Lung (tissue), 12 donors: ENCODE results near the gene CDK3. TPM values are rescaled to one million over a fixed set of nuclear protein-coding genes. Genes with fewer than 3 reads are reported as not detected.

Source experiments
- ATAC-seq: fragments of 200-7000 bp; cut with Tn5 transposase; one replicate; pipeline ENCODE4 v1.9.1; 2020; ENCODE audit warnings: moderate number of reproducible peaks; ENCODE audit not compliant: insufficient read depth, low FRiP score
- DNase-seq, 3 donors: peaks; one replicate each; pipeline ENCODE4 v3.0.0-alpha.2; 2013 to 2017
- H3K27ac ChIP-seq, 2 donors: one replicate each; pipeline ENCODE4 v1.5.1; 2013; ENCODE audit warnings: mild to moderate bottlenecking in 2 of 2, moderate library complexity in 2 of 2, control low read depth in 1 of 2, inconsistent platforms in 1 of 2, low read depth in 1 of 2, low read length in 1 of 2
- H3K27me3 ChIP-seq, 3 donors: one replicate each; pipeline ENCODE4 v1.5.1; 2013; ENCODE audit warnings: low read length in 2 of 3; ENCODE audit not compliant: control insufficient read depth in 3 of 3, insufficient read depth in 3 of 3
- H3K36me3 ChIP-seq, 4 donors: one replicate each; pipeline ENCODE4 v1.5.1; 2013; ENCODE audit warnings: low read length in 4 of 4, mild to moderate bottlenecking in 1 of 4, moderate library complexity in 1 of 4; ENCODE audit not compliant: control insufficient read depth in 4 of 4, insufficient read depth in 4 of 4
- H3K4me1 ChIP-seq, 5 donors: one replicate each; pipeline ENCODE4 v1.5.1; 2013; ENCODE audit warnings: low read length in 5 of 5, mild to moderate bottlenecking in 2 of 5, moderate library complexity in 1 of 5; ENCODE audit not compliant: control insufficient read depth in 5 of 5, insufficient read depth in 5 of 5
- H3K4me3 ChIP-seq: one replicate; pipeline ENCODE4 v1.5.1; 2013; ENCODE audit warnings: mild to moderate bottlenecking, control low read depth, moderate library complexity
- H3K9ac ChIP-seq, 2 donors: one replicate each; pipeline ENCODE4 v1.5.1; 2013; ENCODE audit warnings: low read length in 2 of 2, control low read depth in 1 of 2; ENCODE audit not compliant: insufficient read depth in 1 of 2
- H3K9me3 ChIP-seq, 4 donors: one replicate each; pipeline ENCODE4 v1.5.1; 2013; ENCODE audit warnings: low read length in 3 of 4, mild to moderate bottlenecking in 1 of 4, moderate library complexity in 1 of 4; ENCODE audit not compliant: control insufficient read depth in 4 of 4, insufficient read depth in 3 of 4
- WGBS, 2 donors: extraction: QIAGEN DNeasy Blood & Tissue Kit; methylation state at CpG; one replicate each; pipeline ENCODE4 v1.1.7; 2013; 5-methylcytosine and 5-hydroxymethylcytosine counted together
- polyA plus RNA-seq, 2 donors: library from polyadenylated mRNA; stranded (reverse); fragments of 200-250 nt; gene quantifications; one replicate each; pipeline ENCODE4 v1.2.1, GENCODE V29; 2013
- total RNA-seq, 2 donors: library from RNA; depleted of rRNA in 1 of 2; stranded (reverse); fragments of >200 nt in 1 of 2; gene quantifications; one replicate each; pipeline ENCODE4 v1.2.1, GENCODE V29; 2014 to 2021
- TF ChIP-seq, protein P1 (sequence below): IDR thresholded peaks from 2 replicates; pipeline ENCODE4 v1.5.1; 2012; ENCODE audit warnings: mild to moderate bottlenecking; ENCODE audit errors: control extremely low read depth, extremely low read depth
- donor health status: control.
- donor health status: control.
- donor health status: Bipolar disorder and iron deficiency.
- donor health status: healthy.
- donor health status: DM: yes; HTN: yes; CAD: no.

The CDK3 gene
- total and polyA plus RNA-seq, 4 donors: 7.3 to 15.7 (median 7.8) TPM

DNA sequence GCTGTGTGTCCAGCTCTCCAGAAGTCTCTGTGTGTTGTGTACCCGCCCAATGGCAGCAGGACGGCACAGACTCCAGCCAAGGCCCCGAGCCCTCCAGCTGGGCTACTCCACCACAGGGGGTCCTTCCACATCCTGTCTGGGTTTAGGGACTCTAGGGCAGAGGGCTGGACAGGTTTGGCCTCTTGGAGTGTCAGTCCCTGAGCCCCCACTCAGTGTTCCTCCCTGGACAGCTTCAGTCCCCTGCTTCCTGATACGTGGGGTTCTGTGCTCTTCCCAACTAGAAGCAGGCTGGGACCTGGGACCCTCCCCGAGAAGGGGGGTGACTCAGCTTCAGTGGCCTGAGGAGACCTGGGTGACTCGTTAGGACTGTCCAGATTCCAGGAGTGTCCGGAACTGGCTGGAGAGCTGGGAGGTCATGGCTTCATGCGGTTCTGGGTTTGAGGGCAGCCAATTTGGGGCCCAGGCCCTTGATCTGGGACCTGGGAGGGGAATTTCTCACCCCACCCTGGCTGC, 4.2 kb downstream of the CDK3 start:
- Histone ChIP-seq H3K27ac (peak overlapping the region in 1 of 2 donors; percentile 15), H3K9ac (no peak overlapping the region), H3K27me3 (no peaks in the 10 kb centered on the region), H3K4me1 (peaks cover 0 to 3% (median 0%) of the 10 kb centered on the region in 5 donors), H3K9me3 (no peaks in the 10 kb centered on the region), H3K36me3 (peaks cover 0 to 22% (median 1%) of the 10 kb centered on the region in 4 donors), H3K4me3 (no peak overlapping the region)
- DNase-seq (no peak), ATAC-seq (no peak)
- 84 to 89% methylated on average over 8 of the region's 8 CpGs for WGBS, 2 donors
- TF ChIP-seq, protein P1, sequence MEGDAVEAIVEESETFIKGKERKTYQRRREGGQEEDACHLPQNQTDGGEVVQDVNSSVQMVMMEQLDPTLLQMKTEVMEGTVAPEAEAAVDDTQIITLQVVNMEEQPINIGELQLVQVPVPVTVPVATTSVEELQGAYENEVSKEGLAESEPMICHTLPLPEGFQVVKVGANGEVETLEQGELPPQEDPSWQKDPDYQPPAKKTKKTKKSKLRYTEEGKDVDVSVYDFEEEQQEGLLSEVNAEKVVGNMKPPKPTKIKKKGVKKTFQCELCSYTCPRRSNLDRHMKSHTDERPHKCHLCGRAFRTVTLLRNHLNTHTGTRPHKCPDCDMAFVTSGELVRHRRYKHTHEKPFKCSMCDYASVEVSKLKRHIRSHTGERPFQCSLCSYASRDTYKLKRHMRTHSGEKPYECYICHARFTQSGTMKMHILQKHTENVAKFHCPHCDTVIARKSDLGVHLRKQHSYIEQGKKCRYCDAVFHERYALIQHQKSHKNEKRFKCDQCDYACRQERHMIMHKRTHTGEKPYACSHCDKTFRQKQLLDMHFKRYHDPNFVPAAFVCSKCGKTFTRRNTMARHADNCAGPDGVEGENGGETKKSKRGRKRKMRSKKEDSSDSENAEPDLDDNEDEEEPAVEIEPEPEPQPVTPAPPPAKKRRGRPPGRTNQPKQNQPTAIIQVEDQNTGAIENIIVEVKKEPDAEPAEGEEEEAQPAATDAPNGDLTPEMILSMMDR: no peak

- Histone ChIP-seq H3K36me3 (peaks cover 0 to 18% (median 1%) of the 10 kb centered on the region in 4 donors), H3K9me3 (no peaks in the 10 kb centered on the region), H3K27ac (peak overlapping the region in 1 of 2 donors; percentile 0), H3K9ac (no peak overlapping the region), H3K4me3 (no peak overlapping the region), H3K27me3 (no peaks in the 10 kb centered on the region), H3K4me1 (no peaks in the 10 kb centered on the region)
- ATAC-seq (peak; percentile 8), DNase-seq (peak; percentile 72 to 81 (median 77))
- 54 to 61% methylated on average over 16 of the region's 16 CpGs for WGBS, 2 donors
- TF ChIP-seq, protein P1: peak; percentile 61
Measured at GRCh38 chr17:76005263-76006149, 4.9 kb downstream of the CDK3 start.

DNA sequence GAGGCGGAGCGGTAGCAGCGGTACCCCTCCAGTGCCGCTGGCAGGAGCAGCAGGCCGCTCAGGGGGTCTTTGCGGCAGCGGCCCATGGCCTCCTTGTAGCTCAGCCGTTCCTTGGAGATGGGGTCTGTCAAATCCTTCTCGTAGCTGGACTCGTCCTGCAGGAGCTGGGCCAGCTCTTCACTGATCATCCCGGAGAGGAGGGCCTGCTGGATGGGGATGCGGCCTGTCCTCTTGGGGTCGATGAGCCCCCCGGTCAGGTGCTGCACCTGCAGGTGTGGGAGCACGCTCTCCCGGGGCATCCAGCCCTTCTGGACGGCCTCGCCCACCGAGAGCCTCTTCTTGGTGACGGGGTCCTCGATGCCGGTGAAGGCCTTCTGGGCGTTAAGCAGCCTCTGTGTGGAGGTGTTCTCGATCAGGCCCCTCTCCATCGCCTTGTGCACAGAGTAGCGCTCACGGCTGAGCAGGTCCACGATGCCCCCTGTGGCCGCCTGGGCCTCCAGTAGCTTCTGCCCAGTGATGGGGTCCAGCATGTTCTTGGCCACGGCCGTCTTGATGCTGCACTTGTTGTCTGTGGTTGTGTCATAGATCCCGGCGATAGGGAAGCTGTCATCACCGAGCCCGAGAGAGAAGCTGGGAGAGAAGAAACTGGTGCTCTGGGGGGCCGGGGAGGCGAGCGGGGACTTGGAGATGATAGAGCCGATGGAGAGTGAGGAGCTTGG, 6.6 kb downstream of the CDK3 start:
- Histone ChIP-seq H3K27ac (no peak overlapping the region), H3K9ac (no peak overlapping the region), H3K36me3 (peaks cover 0 to 16% (median 0%) of the 10 kb centered on the region in 4 donors), H3K27me3 (no peaks in the 10 kb centered on the region), H3K9me3 (no peaks in the 10 kb centered on the region), H3K4me3 (no peak overlapping the region), H3K4me1 (no peaks in the 10 kb centered on the region)
- ATAC-seq (no peak), DNase-seq (no peak)
- 94% methylated on average over 39 of the region's 39 CpGs for WGBS, 2 donors
- TF ChIP-seq, protein P1: no peak
